CD4-positive, alpha-beta memory T cell (primary cell): ENCODE measurements around the gene FMN1. TPM values are rescaled to one million over a fixed set of nuclear protein-coding genes. Genes with fewer than 3 reads are reported as not detected.
A peak's percentile ranks its signal among the peaks of the same experiment; 100 is the strongest.

Source experiments
- CTCF ChIA-PET: fragments of 350-600 bp; sonication (Branson Sonifier 250); formaldehyde crosslinking; loops from one replicate; lab custom pipeline; 2021; ENCODE audit warnings: inconsistent platforms; ENCODE audit not compliant: partially characterized antibody; lab: Charles Lee
- POLR2A ChIA-PET: fragments of 350-600 bp; sonication (Branson Sonifier 250); formaldehyde crosslinking; loops from one replicate; lab custom pipeline; 2021; ENCODE audit not compliant: partially characterized antibody; lab: Charles Lee
- DNase-seq, 5 donors: peaks; one replicate each; pipeline versions ENCODE4 v3.0.0 to v3.0.0-alpha.2; 2020 to 2022; ENCODE audit warnings: mixed read lengths in 1 of 5
- H3K27ac ChIP-seq: one replicate; pipeline ENCODE4 v1.7.0; 2013; ENCODE audit warnings: low read depth, low read length
- H3K27me3 ChIP-seq: 2 replicates; pipeline ENCODE4 v1.7.0; 2013; ENCODE audit warnings: mild to moderate bottlenecking, low read length, moderate library complexity; ENCODE audit not compliant: insufficient read depth
- H3K36me3 ChIP-seq: 2 replicates; pipeline ENCODE4 v1.7.0; 2013; ENCODE audit warnings: mild to moderate bottlenecking, low read length, moderate library complexity; ENCODE audit not compliant: insufficient read depth
- H3K4me1 ChIP-seq: 2 replicates; pipeline ENCODE4 v1.7.0; 2013; ENCODE audit warnings: mild to moderate bottlenecking, low read length, moderate library complexity; ENCODE audit not compliant: insufficient read depth
- H3K4me3 ChIP-seq, 2 donors: one replicate each; pipeline ENCODE4 v1.7.0; 2013; ENCODE audit warnings: low read length in 2 of 2, mild to moderate bottlenecking in 1 of 2
- H3K9me3 ChIP-seq, 2 donors: one replicate each; pipeline ENCODE4 v1.7.0; 2013; ENCODE audit warnings: low read length in 2 of 2, control low read depth in 1 of 2; ENCODE audit not compliant: control insufficient read depth in 1 of 2
- H3K27ac Mint-ChIP-seq, 7 donors: one replicate each; pipeline ENCODE4 v1.8.0; 2020 to 2021; ENCODE audit warnings: mixed read lengths in 7 of 7, mild to moderate bottlenecking in 6 of 7, inconsistent platforms in 3 of 7, moderate library complexity in 3 of 7
- H3K27me3 Mint-ChIP-seq, 2 donors: one replicate each; pipeline ENCODE4 v1.8.0; 2020 to 2021; ENCODE audit warnings: mixed read lengths in 2 of 2
- H3K36me3 Mint-ChIP-seq, 2 donors: one replicate each; pipeline ENCODE4 v1.8.0; 2020 to 2021; ENCODE audit warnings: mixed read lengths in 2 of 2, inconsistent platforms in 1 of 2, mild to moderate bottlenecking in 1 of 2
- H3K4me1 Mint-ChIP-seq, 4 donors: one replicate each; pipeline ENCODE4 v1.8.0; 2020 to 2021; ENCODE audit warnings: mixed read lengths in 4 of 4, mild to moderate bottlenecking in 1 of 4
- H3K4me3 Mint-ChIP-seq, 8 donors: one replicate each; pipeline ENCODE4 v1.8.0; 2020 to 2021; ENCODE audit warnings: mixed read lengths in 8 of 8, mild to moderate bottlenecking in 7 of 8, moderate library complexity in 6 of 8, inconsistent platforms in 3 of 8
- H3K9me3 Mint-ChIP-seq, 8 donors: one replicate each; pipeline ENCODE4 v1.8.0; 2020 to 2021; ENCODE audit warnings: mixed read lengths in 8 of 8, mild to moderate bottlenecking in 5 of 8, inconsistent platforms in 3 of 8, moderate library complexity in 1 of 8
- intact Hi-C: fragments of 100-400 bp; cut with micrococcal nuclease; formaldehyde crosslinking; loops from one replicate; pipeline ENCODE4 v1.15.1; 2023
- polyA plus RNA-seq, 2 donors: library from polyadenylated mRNA; unstranded; fragments of 300-500 nt; fragmentation: Illumina TruSeq; gene quantifications; one replicate each; pipeline ENCODE4 v1.2.3, GENCODE V29; 2021
- total RNA-seq, 2 experiments: library from RNA; stranded (reverse); gene quantifications; one replicate each; pipeline ENCODE4 v1.2.3, GENCODE V29; 2021

The FMN1 gene
- total and polyA plus RNA-seq, 4 experiments from 2014 or later: 0.02 to 0.84 (median 0.38) TPM

DNA sequence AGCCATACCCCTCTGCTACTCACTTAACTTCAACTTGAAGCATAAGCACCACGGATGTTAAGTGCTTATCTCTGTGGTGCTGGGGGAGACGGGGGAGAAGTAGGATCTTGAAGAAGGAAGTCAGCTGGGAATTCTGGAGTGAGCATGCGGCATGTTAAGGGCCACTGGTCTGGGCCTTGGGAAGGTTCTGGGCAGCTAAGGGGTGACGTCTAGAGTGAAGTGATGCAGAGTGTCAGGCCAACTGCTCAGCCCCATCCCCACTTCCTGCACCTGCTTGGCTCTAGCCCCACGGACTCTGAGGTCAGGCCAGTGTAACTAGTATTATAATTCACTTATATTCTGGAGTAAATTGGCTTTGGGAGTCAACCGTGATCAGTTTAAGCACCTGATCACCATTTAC, 228.6 kb downstream of the FMN1 start:
- H3K27me3 ChIP-seq: no peaks in the 10 kb centered on the region
- ChIA-PET CTCF (no interaction called here), POLR2A (no interaction called here)
- peaks cover 0 to 4% (median 0%) of the 10 kb centered on the region in 8 donors for H3K9me3 Mint-ChIP-seq
- DNase-seq: no peak
- H3K27me3 Mint-ChIP-seq: no peaks in the 10 kb centered on the region
- H3K27ac ChIP-seq: no peak overlapping the region
- H3K4me3 Mint-ChIP-seq: no peak overlapping the region
- no peak overlapping the region for H3K4me3 ChIP-seq
- H3K4me1 ChIP-seq: no peaks in the 10 kb centered on the region
- no peak overlapping the region for H3K27ac Mint-ChIP-seq
- no peaks in the 10 kb centered on the region for H3K4me1 Mint-ChIP-seq
- no peaks in the 10 kb centered on the region for H3K9me3 ChIP-seq
- H3K36me3 ChIP-seq: no peaks in the 10 kb centered on the region
- intact Hi-C loops: no loop called here
- no peaks in the 10 kb centered on the region for H3K36me3 Mint-ChIP-seq

DNA sequence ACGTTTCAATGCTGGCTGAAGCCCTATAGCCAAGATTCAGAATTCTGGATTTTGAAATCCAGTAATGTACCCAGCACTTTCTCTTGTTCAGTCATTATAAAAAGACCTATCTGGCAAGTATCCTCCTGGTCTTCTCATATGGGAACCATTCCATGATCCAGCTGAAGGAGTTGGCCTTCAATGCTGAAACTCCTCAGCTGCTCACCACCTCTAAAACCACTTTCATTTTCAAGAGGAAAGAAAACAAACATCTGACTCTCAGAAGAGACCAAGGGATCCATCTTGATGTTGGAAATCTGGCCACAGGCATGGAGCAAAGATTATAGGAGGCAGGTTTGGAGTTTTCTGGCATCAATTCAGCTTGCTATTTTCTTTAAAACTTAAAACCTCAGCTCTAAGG, 235.4 kb downstream of the FMN1 start:
- Mint-ChIP-seq H3K4me3 (no peak overlapping the region), H3K36me3 (peaks cover 0 to 2% of the 10 kb centered on the region in 2 donors), H3K9me3 (peaks cover 0 to 8% (median 2%) of the 10 kb centered on the region in 8 donors), H3K27ac (no peak overlapping the region), H3K4me1 (peaks cover 0 to 23% (median 0%) of the 10 kb centered on the region in 4 donors), H3K27me3 (peaks cover 0 to 1% of the 10 kb centered on the region in 2 donors)
- Histone ChIP-seq H3K27ac (no peak overlapping the region), H3K36me3 (no peaks in the 10 kb centered on the region), H3K27me3 (no peaks in the 10 kb centered on the region), H3K4me3 (no peak overlapping the region), H3K4me1 (no peaks in the 10 kb centered on the region), H3K9me3 (no peaks in the 10 kb centered on the region)
- intact Hi-C loops: no loop called here
- ChIA-PET POLR2A (no interaction called here), CTCF (no interaction called here)
- no peak for DNase-seq

DNA sequence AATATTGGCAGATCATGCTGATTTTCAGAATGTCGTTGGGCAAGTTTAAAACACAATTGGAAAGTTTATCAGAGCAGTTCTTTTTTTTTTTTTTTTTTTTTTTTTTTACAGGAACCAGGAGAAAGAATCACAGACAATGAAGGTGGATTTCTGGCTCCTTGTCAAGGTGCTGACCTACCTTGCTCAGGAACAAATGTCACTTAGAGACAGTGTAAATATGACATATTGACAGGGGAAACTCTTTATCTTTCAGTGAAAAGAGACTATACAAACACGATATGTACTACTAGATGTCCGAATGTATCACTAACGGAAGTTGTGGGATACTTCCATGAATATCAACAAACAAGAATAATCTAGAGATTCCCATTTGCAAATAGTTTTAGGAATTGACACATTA, 237.3 kb downstream of the FMN1 start:
- H3K9me3 ChIP-seq: no peaks in the 10 kb centered on the region
- Mint-ChIP-seq H3K9me3 (peaks cover 0 to 8% (median 0%) of the 10 kb centered on the region in 8 donors), H3K27ac (no peak overlapping the region), H3K27me3 (peaks cover 0 to 1% of the 10 kb centered on the region in 2 donors), H3K4me1 (peaks cover 0 to 41% (median 0%) of the 10 kb centered on the region in 4 donors), H3K4me3 (no peak overlapping the region), H3K36me3 (peaks cover 0 to 2% of the 10 kb centered on the region in 2 donors)
- no peak for DNase-seq
- ChIA-PET CTCF (no interaction called here), POLR2A (no interaction called here)
- H3K4me1 ChIP-seq: no peaks in the 10 kb centered on the region
- H3K27ac ChIP-seq: no peak overlapping the region
- intact Hi-C loops: no loop called here
- no peaks in the 10 kb centered on the region for H3K36me3 ChIP-seq
- H3K27me3 ChIP-seq: no peaks in the 10 kb centered on the region
- H3K4me3 ChIP-seq: no peak overlapping the region

DNA sequence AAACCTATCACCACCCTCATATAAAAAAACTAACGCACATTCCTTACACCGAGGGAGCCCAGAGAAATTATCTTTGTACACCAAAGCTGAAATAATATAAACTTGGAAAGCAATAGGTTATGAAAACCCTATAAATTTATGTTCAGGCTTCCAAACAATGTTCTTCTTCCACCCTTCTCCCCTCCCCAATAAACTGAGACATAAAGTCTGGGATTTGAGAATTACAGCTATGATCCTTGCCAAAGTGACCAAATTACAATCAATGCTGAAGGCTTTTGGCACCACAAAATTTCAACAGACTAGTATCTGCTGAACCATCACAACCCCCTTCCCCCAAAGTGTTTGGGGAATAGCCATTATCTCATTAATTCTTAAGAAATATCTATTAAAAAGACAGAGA, 237.8 kb downstream of the FMN1 start:
- Mint-ChIP-seq H3K4me1 (peaks cover 0 to 45% (median 0%) of the 10 kb centered on the region in 4 donors), H3K27ac (peak overlapping the region in 1 of 7 donors; percentile 48), H3K4me3 (no peak overlapping the region), H3K9me3 (peaks cover 0 to 8% (median 0%) of the 10 kb centered on the region in 8 donors), H3K27me3 (peaks cover 0 to 1% of the 10 kb centered on the region in 2 donors), H3K36me3 (peaks cover 0 to 2% of the 10 kb centered on the region in 2 donors)
- no peaks in the 10 kb centered on the region for H3K36me3 ChIP-seq
- POLR2A ChIA-PET: no interaction called here
- no peak overlapping the region for H3K27ac ChIP-seq
- H3K4me3 ChIP-seq: no peak overlapping the region
- DNase-seq: no peak
- no peaks in the 10 kb centered on the region for H3K9me3 ChIP-seq
- intact Hi-C loops: no loop called here
- CTCF ChIA-PET: no interaction called here
- no peaks in the 10 kb centered on the region for H3K4me1 ChIP-seq
- H3K27me3 ChIP-seq: no peaks in the 10 kb centered on the region

DNA sequence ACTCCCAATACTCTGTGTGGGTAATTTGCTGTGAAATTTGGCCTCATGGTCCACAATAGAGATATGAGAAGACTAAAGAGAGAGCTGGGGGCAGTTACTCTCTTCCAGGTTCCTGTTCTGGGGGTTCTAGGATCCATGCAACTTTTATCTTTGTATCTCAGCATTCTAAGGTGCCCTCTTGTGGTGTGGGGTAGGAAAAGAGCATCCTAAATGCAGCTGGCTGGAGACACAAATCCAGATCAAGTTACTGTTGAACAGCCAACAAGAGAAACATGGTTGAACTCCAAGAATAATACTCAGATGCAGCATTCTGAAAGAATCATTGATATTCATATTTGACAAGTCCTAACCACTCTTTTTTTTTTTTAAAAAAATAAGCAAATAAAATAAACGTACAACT, 238.5 kb downstream of the FMN1 start:
- Mint-ChIP-seq H3K4me1 (peaks cover 0 to 45% (median 0%) of the 10 kb centered on the region in 4 donors), H3K36me3 (peaks cover 0 to 2% of the 10 kb centered on the region in 2 donors), H3K9me3 (peaks cover 0 to 8% (median 0%) of the 10 kb centered on the region in 8 donors), H3K27ac (no peak overlapping the region), H3K4me3 (no peak overlapping the region), H3K27me3 (peaks cover 0 to 1% of the 10 kb centered on the region in 2 donors)
- Histone ChIP-seq H3K36me3 (no peaks in the 10 kb centered on the region), H3K27me3 (no peaks in the 10 kb centered on the region), H3K4me1 (no peaks in the 10 kb centered on the region), H3K27ac (no peak overlapping the region), H3K9me3 (no peaks in the 10 kb centered on the region), H3K4me3 (no peak overlapping the region)
- CTCF ChIA-PET: no interaction called here
- no peak for DNase-seq
- POLR2A ChIA-PET: no interaction called here
- intact Hi-C loops: no loop called here

DNA sequence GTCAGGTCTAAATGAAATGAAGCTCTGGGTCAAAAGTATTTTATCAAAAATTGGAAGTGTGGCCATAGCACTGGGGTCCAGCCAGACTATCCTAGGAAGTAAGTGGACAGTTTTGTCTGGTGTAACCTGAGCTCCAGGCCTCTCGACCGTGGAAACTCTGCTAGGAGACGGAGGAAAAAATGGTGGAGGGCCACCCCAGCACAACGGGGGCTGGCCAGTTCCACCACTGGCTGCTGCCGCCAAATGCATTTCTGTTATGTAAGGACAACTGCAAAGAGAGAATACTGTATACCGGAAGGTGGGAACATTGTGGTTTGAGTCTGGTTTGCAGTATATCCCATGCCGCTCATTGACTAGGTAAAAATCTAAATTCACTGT, 241.0 kb downstream of the FMN1 start:
- no peak overlapping the region for H3K4me3 ChIP-seq
- H3K9me3 Mint-ChIP-seq: peaks cover 0 to 2% (median 0%) of the 10 kb centered on the region in 8 donors
- peak overlapping the region in 2 of 8 donors; percentile 14 to 19 for H3K4me3 Mint-ChIP-seq
- H3K36me3 Mint-ChIP-seq: no peaks in the 10 kb centered on the region
- peaks cover 0 to 31% (median 0%) of the 10 kb centered on the region in 4 donors for H3K4me1 Mint-ChIP-seq
- H3K27ac Mint-ChIP-seq: peak overlapping the region in 1 of 7 donors; percentile 54
- peaks cover 0 to 1% of the 10 kb centered on the region in 2 donors for H3K27me3 Mint-ChIP-seq
- H3K27ac ChIP-seq: no peak overlapping the region
- H3K4me1 ChIP-seq: no peaks in the 10 kb centered on the region
- CTCF ChIA-PET: no interaction called here
- intact Hi-C loops: no loop called here
- H3K9me3 ChIP-seq: no peaks in the 10 kb centered on the region
- H3K27me3 ChIP-seq: no peaks in the 10 kb centered on the region
- DNase-seq: no peak
- no peaks in the 10 kb centered on the region for H3K36me3 ChIP-seq
- POLR2A ChIA-PET: no interaction called here

DNA sequence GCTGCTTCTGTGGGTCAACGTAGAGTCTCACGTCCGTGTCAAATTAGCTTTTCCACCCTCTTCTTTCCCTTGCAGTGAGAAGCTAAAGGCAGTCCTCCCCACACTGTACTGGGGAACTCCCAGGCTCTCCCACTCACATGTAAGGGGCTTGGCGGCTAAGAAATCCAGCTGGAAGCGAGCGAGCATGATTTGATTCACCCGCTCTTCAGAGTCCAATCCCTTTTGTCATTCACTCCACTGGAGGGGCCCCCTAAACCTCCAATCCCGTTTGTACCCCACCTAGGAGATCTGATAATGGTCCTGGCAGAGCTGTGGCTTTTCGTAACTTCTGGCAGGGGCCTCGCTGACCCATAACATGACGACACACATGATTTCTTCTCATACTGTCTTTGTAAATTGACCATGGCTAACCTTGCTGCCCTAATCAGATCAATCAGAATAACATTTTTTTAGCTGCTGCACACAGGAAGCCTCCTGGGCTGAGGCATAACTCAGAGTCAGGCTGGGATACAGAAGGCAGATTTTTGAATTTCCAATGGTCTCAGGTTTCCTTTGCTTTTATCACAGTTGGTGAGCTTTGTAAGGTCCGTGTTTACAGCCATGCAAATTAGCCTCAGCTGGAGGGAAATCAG, 241.5 kb downstream of the FMN1 start:
- Histone ChIP-seq H3K4me1 (no peaks in the 10 kb centered on the region), H3K27ac (no peak overlapping the region), H3K36me3 (no peaks in the 10 kb centered on the region), H3K27me3 (no peaks in the 10 kb centered on the region), H3K9me3 (no peaks in the 10 kb centered on the region), H3K4me3 (no peak overlapping the region)
- Mint-ChIP-seq H3K9me3 (peaks cover 0 to 2% (median 0%) of the 10 kb centered on the region in 8 donors), H3K27me3 (peaks cover 0 to 1% of the 10 kb centered on the region in 2 donors), H3K36me3 (no peaks in the 10 kb centered on the region), H3K4me3 (peak overlapping the region in 2 of 8 donors; percentile 14 to 19), H3K27ac (no peak overlapping the region), H3K4me1 (peaks cover 0 to 27% (median 0%) of the 10 kb centered on the region in 4 donors)
- ChIA-PET POLR2A (no interaction called here), CTCF (no interaction called here)
- no peak for DNase-seq
- intact Hi-C loops: no loop called here
